KMS-11 (cell line): ENCODE measurements around the gene PGAP3.

Source experiments
- H2AFZ ChIP-seq: fragments of 200-600 bp; sonication (generic); 2 replicates; pipeline ENCODE4 v1.6.1; 2016; ENCODE audit warnings: antibody characterized with exemption, mixed run types, low read depth
- H3K27ac ChIP-seq: fragments of 200-600 bp; sonication (generic); 2 replicates; pipeline ENCODE4 v1.6.1; 2016; ENCODE audit warnings: mild to moderate bottlenecking, mixed run types
- H3K27me3 ChIP-seq: fragments of 200-600 bp; sonication (generic); 2 replicates; pipeline ENCODE4 v1.6.1; 2017; ENCODE audit warnings: mild to moderate bottlenecking, low read depth, mixed run types, moderate library complexity; ENCODE audit not compliant: insufficient read depth
- H3K36me3 ChIP-seq: fragments of 200-600 bp; sonication (generic); 2 replicates; pipeline ENCODE4 v1.6.1; 2017; ENCODE audit warnings: mild to moderate bottlenecking, mixed run types; ENCODE audit not compliant: insufficient read depth
- H3K4me1 ChIP-seq: fragments of 200-600 bp; sonication (generic); 2 replicates; pipeline ENCODE4 v1.6.1; 2016; ENCODE audit warnings: mild to moderate bottlenecking, low read depth, mixed run types; ENCODE audit not compliant: poor library complexity, severe bottlenecking
- H3K4me2 ChIP-seq: fragments of 200-600 bp; sonication (generic); 2 replicates; pipeline ENCODE4 v1.7.0; 2016; ENCODE audit warnings: mild to moderate bottlenecking, mixed run types
- H3K4me3 ChIP-seq: fragments of 200-600 bp; sonication (generic); IDR thresholded peaks from 2 replicates; pipeline ENCODE4 v1.6.1; 2017; ENCODE audit warnings: low read depth, low read length, mixed read lengths; ENCODE audit not compliant: insufficient read depth
- H3K79me2 ChIP-seq: fragments of 200-600 bp; sonication (generic); 2 replicates; pipeline ENCODE4 v1.6.1; 2016; ENCODE audit warnings: low read depth, mixed run types; ENCODE audit not compliant: insufficient read depth
- H3K9ac ChIP-seq: fragments of 200-600 bp; sonication (generic); 2 replicates; pipeline ENCODE4 v1.6.1; 2016; ENCODE audit warnings: mild to moderate bottlenecking, mixed run types
- H4K20me1 ChIP-seq: fragments of 200-600 bp; sonication (generic); 2 replicates; pipeline ENCODE4 v1.6.1; 2016; ENCODE audit warnings: mild to moderate bottlenecking, mixed run types; ENCODE audit not compliant: insufficient read depth
- TF ChIP-seq, protein P1 (sequence below): fragments of 200-600 bp; sonication (generic); conservative IDR thresholded peaks from 2 replicates; pipeline ENCODE4 v1.6.1; 2017; ENCODE audit warnings: low read depth, mild to moderate bottlenecking, antibody characterized with exemption, low read length, moderate library complexity, mixed read lengths

PGAP3 gene

GRCh38 chr17:39709998-39710964, 22.4 kb upstream of the PGAP3 start:
- Histone ChIP-seq H2AFZ (no peak overlapping the region), H3K27me3 (no peaks in the 10 kb centered on the region), H3K27ac (no peak overlapping the region), H3K36me3 (no peaks in the 10 kb centered on the region), H3K4me2 (no peak overlapping the region), H3K9ac (no peak overlapping the region), H3K4me1 (peaks cover 20% of the 10 kb centered on the region), H3K4me3 (no peak overlapping the region), H4K20me1 (no peaks in the 10 kb centered on the region), H3K79me2 (no peaks in the 10 kb centered on the region)
- TF ChIP-seq, protein P1, sequence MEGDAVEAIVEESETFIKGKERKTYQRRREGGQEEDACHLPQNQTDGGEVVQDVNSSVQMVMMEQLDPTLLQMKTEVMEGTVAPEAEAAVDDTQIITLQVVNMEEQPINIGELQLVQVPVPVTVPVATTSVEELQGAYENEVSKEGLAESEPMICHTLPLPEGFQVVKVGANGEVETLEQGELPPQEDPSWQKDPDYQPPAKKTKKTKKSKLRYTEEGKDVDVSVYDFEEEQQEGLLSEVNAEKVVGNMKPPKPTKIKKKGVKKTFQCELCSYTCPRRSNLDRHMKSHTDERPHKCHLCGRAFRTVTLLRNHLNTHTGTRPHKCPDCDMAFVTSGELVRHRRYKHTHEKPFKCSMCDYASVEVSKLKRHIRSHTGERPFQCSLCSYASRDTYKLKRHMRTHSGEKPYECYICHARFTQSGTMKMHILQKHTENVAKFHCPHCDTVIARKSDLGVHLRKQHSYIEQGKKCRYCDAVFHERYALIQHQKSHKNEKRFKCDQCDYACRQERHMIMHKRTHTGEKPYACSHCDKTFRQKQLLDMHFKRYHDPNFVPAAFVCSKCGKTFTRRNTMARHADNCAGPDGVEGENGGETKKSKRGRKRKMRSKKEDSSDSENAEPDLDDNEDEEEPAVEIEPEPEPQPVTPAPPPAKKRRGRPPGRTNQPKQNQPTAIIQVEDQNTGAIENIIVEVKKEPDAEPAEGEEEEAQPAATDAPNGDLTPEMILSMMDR = no peak

- no peaks in the 10 kb centered on the region for H3K79me2 ChIP-seq
- H3K4me3 ChIP-seq = no peak overlapping the region
- H4K20me1 ChIP-seq = no peaks in the 10 kb centered on the region
- no peaks in the 10 kb centered on the region for H3K27me3 ChIP-seq
- H3K36me3 ChIP-seq = no peaks in the 10 kb centered on the region
- H3K9ac ChIP-seq = no peak overlapping the region
- no peak overlapping the region for H3K27ac ChIP-seq
- H3K4me1 ChIP-seq = peaks cover 29% of the 10 kb centered on the region
- H3K4me2 ChIP-seq = no peak overlapping the region
- TF ChIP-seq, protein P1 = no peak
- H2AFZ ChIP-seq = no peak overlapping the region
Observed at GRCh38 chr17:39709319-39709997, 21.6 kb upstream of the PGAP3 start.

GRCh38 chr17:39706921-39707337, 19.1 kb upstream of the PGAP3 start:
- H3K79me2 ChIP-seq = no peaks in the 10 kb centered on the region
- peaks cover 54% of the 10 kb centered on the region for H3K4me1 ChIP-seq
- H4K20me1 ChIP-seq = no peaks in the 10 kb centered on the region
- H3K36me3 ChIP-seq = no peaks in the 10 kb centered on the region
- no peak overlapping the region for H2AFZ ChIP-seq
- H3K4me2 ChIP-seq = no peak overlapping the region; the same call in 1 of the 2 replicates
- no peaks in the 10 kb centered on the region for H3K27me3 ChIP-seq
- H3K4me3 ChIP-seq = no peak overlapping the region
- H3K27ac ChIP-seq = no peak overlapping the region
- no peak overlapping the region for H3K9ac ChIP-seq
- TF ChIP-seq, protein P1 = no peak

- no peak overlapping the region for H3K9ac ChIP-seq
- peaks cover 59% of the 10 kb centered on the region for H3K4me1 ChIP-seq
- H3K36me3 ChIP-seq = no peaks in the 10 kb centered on the region
- H3K27ac ChIP-seq = no peak overlapping the region
- TF ChIP-seq, protein P1 = no peak
- no peaks in the 10 kb centered on the region for H4K20me1 ChIP-seq
- H3K4me2 ChIP-seq = no peak overlapping the region
- no peaks in the 10 kb centered on the region for H3K79me2 ChIP-seq
- H3K4me3 ChIP-seq = no peak overlapping the region
- no peaks in the 10 kb centered on the region for H3K27me3 ChIP-seq
- H2AFZ ChIP-seq = no peak overlapping the region
Observed at GRCh38 chr17:39706383-39706782, 18.5 kb upstream of the PGAP3 start.
